GM23338 (cell line): ENCODE measurements around the gene IZUMO1. TPM values are rescaled to one million over a fixed set of nuclear protein-coding genes. Genes with fewer than 3 reads are reported as not detected.

Source experiments
- ATAC-seq: fragments of 200-7000 bp; cut with Tn5 transposase; 3 replicates; pipeline ENCODE4 v1.9.1; 2020
- DNase-seq: peaks from one replicate; pipeline ENCODE4 v3.0.0-alpha.2; 2015; ENCODE audit warnings: low spot score
- H2AFZ ChIP-seq: fragments of 200-600 bp; sonication (generic); 2 replicates; pipeline ENCODE4 v1.8.0; 2016; ENCODE audit warnings: antibody characterized with exemption, mild to moderate bottlenecking, moderate library complexity
- H3F3A ChIP-seq: fragments of 200-600 bp; sonication (generic); replicated peaks from 2 replicates; pipeline ENCODE4 v1.8.0; 2017; ENCODE audit warnings: antibody characterized with exemption, mixed run types, low read depth
- H3K27ac ChIP-seq: fragments of 200-600 bp; sonication (generic); 2 replicates; pipeline ENCODE4 v1.6.1; 2016; ENCODE audit warnings: low read depth
- H3K27me3 ChIP-seq: fragments of 200-600 bp; sonication (generic); 2 replicates; pipeline ENCODE4 v1.8.0; 2016; ENCODE audit warnings: mild to moderate bottlenecking, mixed run types, moderate library complexity; ENCODE audit not compliant: insufficient read depth
- H3K36me3 ChIP-seq: fragments of 200-600 bp; sonication (generic); 2 replicates; pipeline ENCODE4 v1.8.0; 2016; ENCODE audit warnings: mild to moderate bottlenecking; ENCODE audit not compliant: insufficient read depth
- H3K4me1 ChIP-seq: fragments of 200-600 bp; sonication (generic); 2 replicates; pipeline ENCODE4 v1.8.0; 2016; ENCODE audit warnings: mild to moderate bottlenecking, moderate library complexity; ENCODE audit not compliant: insufficient read depth
- H3K4me2 ChIP-seq: fragments of 200-600 bp; sonication (generic); 2 replicates; pipeline ENCODE4 v1.7.1; 2017; ENCODE audit warnings: mixed run types
- H3K4me3 ChIP-seq: fragments of 200-600 bp; sonication (generic); 2 replicates; pipeline ENCODE4 v1.6.1; 2016; ENCODE audit warnings: mixed run types
- H3K79me2 ChIP-seq: fragments of 200-600 bp; sonication (generic); replicated peaks from 2 replicates; pipeline ENCODE4 v1.8.0; 2017; ENCODE audit warnings: mild to moderate bottlenecking; ENCODE audit not compliant: insufficient read depth
- H3K9me2 ChIP-seq: fragments of 200-600 bp; sonication (generic); 2 replicates; pipeline ENCODE4 v1.8.0; 2017; ENCODE audit not compliant: insufficient read depth
- H4K20me1 ChIP-seq: fragments of 200-600 bp; sonication (generic); replicated peaks from 2 replicates; pipeline ENCODE4 v1.8.0; 2017; ENCODE audit warnings: mild to moderate bottlenecking; ENCODE audit not compliant: insufficient read depth
- H3K27ac Mint-ChIP-seq: 2 replicates; pipeline ENCODE4 v1.8.0; 2020; ENCODE audit warnings: inconsistent platforms, mild to moderate bottlenecking, moderate library complexity, mixed read lengths
- H3K27me3 Mint-ChIP-seq: 3 replicates; pipeline ENCODE4 v1.8.0; 2022; ENCODE audit warnings: low read depth, mild to moderate bottlenecking, moderate library complexity, mixed read lengths, inconsistent platforms; ENCODE audit not compliant: insufficient read depth, poor library complexity
- H3K36me3 Mint-ChIP-seq: 3 replicates; pipeline ENCODE4 v1.8.0; 2021; ENCODE audit warnings: low read depth, mild to moderate bottlenecking, inconsistent platforms, moderate library complexity, mixed read lengths
- H3K4me1 Mint-ChIP-seq: 3 replicates; pipeline ENCODE4 v1.8.0; 2020; ENCODE audit warnings: mild to moderate bottlenecking, inconsistent platforms, mixed read lengths
- H3K4me3 Mint-ChIP-seq: 3 replicates; pipeline ENCODE4 v1.8.0; 2021; ENCODE audit warnings: moderate library complexity, mild to moderate bottlenecking, inconsistent platforms, mixed read lengths
- H3K9me3 Mint-ChIP-seq: 3 replicates; pipeline ENCODE4 v1.8.0; 2020; ENCODE audit warnings: moderate library complexity, mild to moderate bottlenecking, inconsistent platforms, mixed read lengths
- CTCF ChIP-seq, 2 experiments: fragments of 200-600 bp in 1 of 2; sonication (generic) in 1 of 2; conservative IDR thresholded peaks; 2 replicates each; pipeline versions ENCODE4 v1.5.1 to v1.6.1; 2016 to 2017; ENCODE audit warnings: antibody characterized with exemption in 2 of 2, low read depth in 2 of 2, mild to moderate bottlenecking in 2 of 2, moderate library complexity in 1 of 2
- EZH2phosphoT487 ChIP-seq: fragments of 200-600 bp; sonication (generic); IDR thresholded peaks from one replicate; pipeline ENCODE4 v1.8.1; 2018; ENCODE audit warnings: antibody characterized with exemption; ENCODE audit not compliant: unreplicated experiment
- JUNB ChIP-seq: IDR thresholded peaks from one replicate; pipeline ENCODE4 v1.6.1; 2016; ENCODE audit warnings: antibody characterized with exemption; ENCODE audit not compliant: unreplicated experiment
- NANOG ChIP-seq: IDR thresholded peaks from 2 replicates; pipeline ENCODE4 v1.6.1; 2016; ENCODE audit warnings: antibody characterized with exemption, borderline replicate concordance
- REST ChIP-seq: IDR thresholded peaks from one replicate; pipeline ENCODE4 v1.6.1; 2018; ENCODE audit warnings: antibody characterized with exemption; ENCODE audit not compliant: unreplicated experiment
- ZNF114 ChIP-seq: fragments of 250-450 bp; sonication (Bioruptor Pico); IDR thresholded peaks from 2 replicates; pipeline ENCODE4 v1.5.0; 2020; ENCODE audit warnings: mild to moderate bottlenecking, moderate library complexity
- ZNF462 ChIP-seq: fragments of 250-450 bp; sonication (Bioruptor Pico); IDR thresholded peaks from 2 replicates; pipeline ENCODE4 v1.5.0; 2020; ENCODE audit warnings: mild to moderate bottlenecking, moderate library complexity
- polyA plus RNA-seq: library from polyadenylated mRNA; unstranded; fragments of >200 nt; fragmentation: Nextera tagmentation; extraction: Ambion mirVana; gene quantifications from 2 replicates; pipeline ENCODE4 v1.2.1, GENCODE V29; 2016
- total RNA-seq: library from RNA; depleted of rRNA; stranded (reverse); fragments of >200 nt; shearing (Covaris generic); gene quantifications from 2 replicates; pipeline ENCODE4 v1.2.3, GENCODE V29; 2014

Gene IZUMO1
- total and polyA plus RNA-seq, 2 experiments from 2014 or later, result 1.2 to 3.5 TPM

GRCh38 chr19:48722196-48722708 lies 24.5 kb downstream of the IZUMO1 start:
- H3K4me3 Mint-ChIP-seq, result peak overlapping the region; percentile 24; the same call in 2 of the 3 replicates
- no peak for DNase-seq

More at GRCh38 chr19:48722196-48722708, 24.5 kb downstream of the IZUMO1 start:
- no peaks in the 10 kb centered on the region; the same call in 1 of the 2 replicates for H4K20me1 ChIP-seq
- H3F3A ChIP-seq, result 0 out of 2 replicates have a peak, but pooled peaks cover 3% of the 10 kb centered on the region
- H3K9me2 ChIP-seq, result no peaks in the 10 kb centered on the region
- peaks cover 27% of the 10 kb centered on the region for H3K4me1 Mint-ChIP-seq
- H3K4me1 ChIP-seq, result peaks cover 21% of the 10 kb centered on the region
- no peaks in the 10 kb centered on the region for H3K36me3 ChIP-seq
- H3K4me3 ChIP-seq, result no peak overlapping the region
- ATAC-seq, result no peak
- no peak overlapping the region for H3K27ac Mint-ChIP-seq
- H2AFZ ChIP-seq, result no peak overlapping the region
- TF ChIP-seq REST (no peak), JUNB (no peak), CTCF (conservative IDR thresholded peaks at IDR 0.05; ENCODE audit: low read depth in 2 of 2) (no peak), EZH2phosphoT487 (no peak), ZNF114 (no peak), NANOG (no peak), ZNF462 (no peak)
- H3K27ac ChIP-seq, result no peak overlapping the region
- H3K36me3 Mint-ChIP-seq, result peaks cover 5% of the 10 kb centered on the region; the same call in 2 of the 3 replicates
- H3K27me3 ChIP-seq, result no peaks in the 10 kb centered on the region
- no peaks in the 10 kb centered on the region for H3K79me2 ChIP-seq
- peaks cover 3% of the 10 kb centered on the region; the same call in 1 of the 3 replicates for H3K9me3 Mint-ChIP-seq
- H3K4me2 ChIP-seq, result no peak overlapping the region
- H3K27me3 Mint-ChIP-seq, result peaks cover 17% of the 10 kb centered on the region
